Esophagus muscularis mucosa (tissue), 3 donors: ENCODE data around the gene INPP4B.

Experiments used
- EP300 ChIP-seq: sonication (generic); formaldehyde crosslinking; IDR thresholded peaks from one replicate; pipeline ENCODE4 v1.6.1; 2017; ENCODE audit warnings: antibody characterized with exemption
- TF ChIP-seq, protein P1 (sequence below), 3 experiments: fragments of 200-600 bp in 2 of 3; fragments of 450-650 bp in 1 of 3; sonication (generic) in 2 of 3; IDR thresholded peaks; one replicate each; pipeline ENCODE4 v1.5.1; 2017 to 2019; ENCODE audit warnings: antibody characterized with exemption in 3 of 3, mild to moderate bottlenecking in 2 of 3, moderate library complexity in 1 of 3

GRCh38 chr4:142285222-142285583 is 560.9 kb downstream of the INPP4B start:
- TF ChIP-seq, protein P1, sequence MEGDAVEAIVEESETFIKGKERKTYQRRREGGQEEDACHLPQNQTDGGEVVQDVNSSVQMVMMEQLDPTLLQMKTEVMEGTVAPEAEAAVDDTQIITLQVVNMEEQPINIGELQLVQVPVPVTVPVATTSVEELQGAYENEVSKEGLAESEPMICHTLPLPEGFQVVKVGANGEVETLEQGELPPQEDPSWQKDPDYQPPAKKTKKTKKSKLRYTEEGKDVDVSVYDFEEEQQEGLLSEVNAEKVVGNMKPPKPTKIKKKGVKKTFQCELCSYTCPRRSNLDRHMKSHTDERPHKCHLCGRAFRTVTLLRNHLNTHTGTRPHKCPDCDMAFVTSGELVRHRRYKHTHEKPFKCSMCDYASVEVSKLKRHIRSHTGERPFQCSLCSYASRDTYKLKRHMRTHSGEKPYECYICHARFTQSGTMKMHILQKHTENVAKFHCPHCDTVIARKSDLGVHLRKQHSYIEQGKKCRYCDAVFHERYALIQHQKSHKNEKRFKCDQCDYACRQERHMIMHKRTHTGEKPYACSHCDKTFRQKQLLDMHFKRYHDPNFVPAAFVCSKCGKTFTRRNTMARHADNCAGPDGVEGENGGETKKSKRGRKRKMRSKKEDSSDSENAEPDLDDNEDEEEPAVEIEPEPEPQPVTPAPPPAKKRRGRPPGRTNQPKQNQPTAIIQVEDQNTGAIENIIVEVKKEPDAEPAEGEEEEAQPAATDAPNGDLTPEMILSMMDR (IDR thresholded peaks at IDR 0.05): no peak
- no peak for TF ChIP-seq EP300
